Neural cell (in vitro differentiated cells): ENCODE results near the gene OR1F1. TPM values are rescaled to one million over a fixed set of nuclear protein-coding genes. Genes with fewer than 3 reads are reported as not detected.

Source experiments
- H2AFZ ChIP-seq: fragments of 200-600, 300-800 bp; sonication (generic), shearing (Covaris generic); 2 replicates; pipeline ENCODE4 v1.6.0; 2014; ENCODE audit warnings: low read depth, mild to moderate bottlenecking, antibody characterized with exemption, low read length, moderate library complexity
- H3F3A ChIP-seq: fragments of 200-600 bp; shearing (Covaris generic); 2 replicates; pipeline ENCODE4 v1.6.1; 2016; ENCODE audit warnings: mild to moderate bottlenecking, moderate library complexity, mixed read lengths, antibody characterized with exemption, low read length; ENCODE audit not compliant: insufficient read depth, poor library complexity, severe bottlenecking
- H3K27ac ChIP-seq: fragments of 200-600, 300-800 bp; sonication (generic), shearing (Covaris generic); 2 replicates; pipeline ENCODE4 v1.5.1; 2014; ENCODE audit warnings: mild to moderate bottlenecking, low read length, moderate library complexity
- H3K27me3 ChIP-seq: fragments of 300-800, 200-600 bp; sonication (generic), shearing (Covaris generic); 2 replicates; pipeline ENCODE4 v1.6.0; 2014; ENCODE audit warnings: mild to moderate bottlenecking, low read depth, low read length, moderate library complexity; ENCODE audit not compliant: insufficient read depth
- H3K36me3 ChIP-seq: fragments of 300-800, 200-600 bp; sonication (generic), shearing (Covaris generic); 2 replicates; pipeline ENCODE4 v1.5.1; 2014; ENCODE audit warnings: mild to moderate bottlenecking, antibody characterized with exemption, low read length, moderate library complexity; ENCODE audit not compliant: insufficient read depth
- H3K4me2 ChIP-seq: fragments of 300-800, 200-600 bp; sonication (generic), shearing (Covaris generic); 2 replicates; pipeline ENCODE4 v1.6.0; 2014; ENCODE audit warnings: mild to moderate bottlenecking, low read length
- H3K4me3 ChIP-seq: fragments of 300-800, 200-600 bp; sonication (generic), shearing (Covaris generic); 2 replicates; pipeline ENCODE4 v1.5.1; 2014; ENCODE audit warnings: mild to moderate bottlenecking, low read length, moderate library complexity
- H3K79me2 ChIP-seq: fragments of 200-600 bp; shearing (Covaris generic); replicated peaks from 2 replicates; pipeline ENCODE4 v1.6.0; 2014; ENCODE audit warnings: mild to moderate bottlenecking, low read length, moderate library complexity; ENCODE audit not compliant: insufficient read depth
- H3K9ac ChIP-seq: fragments of 300-800, 200-600 bp; sonication (generic), shearing (Covaris generic); 2 replicates; pipeline ENCODE4 v1.6.1; 2016; ENCODE audit warnings: mild to moderate bottlenecking, low read length, mixed read lengths
- H3K9me2 ChIP-seq: fragments of 200-600 bp; shearing (Covaris generic); 2 replicates; pipeline ENCODE4 v1.6.1; 2016; ENCODE audit warnings: mild to moderate bottlenecking, low read length, mixed read lengths; ENCODE audit not compliant: insufficient read depth
- H3K9me3 ChIP-seq: fragments of 200-600, 300-800 bp; sonication (generic), shearing (Covaris generic); 2 replicates; pipeline ENCODE4 v1.6.1; 2016; ENCODE audit warnings: mild to moderate bottlenecking, mixed run types, low read length, moderate library complexity, mixed read lengths
- H4K20me1 ChIP-seq: fragments of 200-600 bp; shearing (Covaris generic); 2 replicates; pipeline ENCODE4 v1.6.1; 2016; ENCODE audit warnings: mild to moderate bottlenecking, mixed run types; ENCODE audit not compliant: insufficient read depth
- EP300 ChIP-seq: fragments of 450-650 bp; conservative IDR thresholded peaks from 2 replicates; pipeline ENCODE4 v1.6.1; 2014; ENCODE audit warnings: antibody characterized with exemption, mild to moderate bottlenecking, moderate library complexity; ENCODE audit not compliant: poor library complexity, severe bottlenecking
- EZH2 ChIP-seq: fragments of 200-600, 300-800 bp; shearing (Covaris generic), sonication (generic); IDR thresholded peaks from 2 replicates; pipeline ENCODE4 v1.6.1; 2014; ENCODE audit warnings: antibody characterized with exemption, low read length, borderline replicate concordance, mild to moderate bottlenecking; ENCODE audit not compliant: insufficient read depth, poor library complexity, severe bottlenecking
- MXI1 ChIP-seq: fragments of 450-650 bp; conservative IDR thresholded peaks from 2 replicates; pipeline ENCODE4 v1.6.1; 2014; ENCODE audit warnings: antibody characterized with exemption, mild to moderate bottlenecking; ENCODE audit not compliant: poor library complexity, severe bottlenecking
- POLR2AphosphoS5 ChIP-seq: IDR thresholded peaks from 2 replicates; pipeline ENCODE4 v1.6.1; 2012
- RAD21 ChIP-seq: fragments of 450-650 bp; conservative IDR thresholded peaks from 2 replicates; pipeline ENCODE4 v1.6.1; 2014; ENCODE audit warnings: antibody characterized with exemption, mild to moderate bottlenecking, moderate library complexity
- SMC3 ChIP-seq: fragments of 450-650 bp; conservative IDR thresholded peaks from 2 replicates; pipeline ENCODE4 v1.6.1; 2014; ENCODE audit warnings: antibody characterized with exemption, mild to moderate bottlenecking, moderate library complexity; ENCODE audit not compliant: poor library complexity
- TAF1 ChIP-seq: IDR thresholded peaks from 2 replicates; pipeline ENCODE4 v1.6.1; 2012; ENCODE audit warnings: low read depth
- polyA plus RNA-seq: library from polyadenylated mRNA; depleted of rRNA; stranded (reverse); fragments of >200 nt; gene quantifications from 2 replicates; pipeline ENCODE4 v1.2.3, GENCODE V29; 2014
- TF ChIP-seq, protein P1 (sequence below): fragments of 450-650 bp; IDR thresholded peaks from 2 replicates; pipeline ENCODE4 v1.5.1; 2014; ENCODE audit warnings: antibody characterized with exemption, mild to moderate bottlenecking, moderate library complexity; ENCODE audit not compliant: poor library complexity, severe bottlenecking
- TF ChIP-seq, protein P2 (sequence below): IDR thresholded peaks from 2 replicates; pipeline ENCODE4 v1.6.1; 2012; ENCODE audit warnings: borderline replicate concordance

Gene OR1F1
- polyA plus RNA-seq, 1 donor from 2014 or later: 2.5 TPM

DNA sequence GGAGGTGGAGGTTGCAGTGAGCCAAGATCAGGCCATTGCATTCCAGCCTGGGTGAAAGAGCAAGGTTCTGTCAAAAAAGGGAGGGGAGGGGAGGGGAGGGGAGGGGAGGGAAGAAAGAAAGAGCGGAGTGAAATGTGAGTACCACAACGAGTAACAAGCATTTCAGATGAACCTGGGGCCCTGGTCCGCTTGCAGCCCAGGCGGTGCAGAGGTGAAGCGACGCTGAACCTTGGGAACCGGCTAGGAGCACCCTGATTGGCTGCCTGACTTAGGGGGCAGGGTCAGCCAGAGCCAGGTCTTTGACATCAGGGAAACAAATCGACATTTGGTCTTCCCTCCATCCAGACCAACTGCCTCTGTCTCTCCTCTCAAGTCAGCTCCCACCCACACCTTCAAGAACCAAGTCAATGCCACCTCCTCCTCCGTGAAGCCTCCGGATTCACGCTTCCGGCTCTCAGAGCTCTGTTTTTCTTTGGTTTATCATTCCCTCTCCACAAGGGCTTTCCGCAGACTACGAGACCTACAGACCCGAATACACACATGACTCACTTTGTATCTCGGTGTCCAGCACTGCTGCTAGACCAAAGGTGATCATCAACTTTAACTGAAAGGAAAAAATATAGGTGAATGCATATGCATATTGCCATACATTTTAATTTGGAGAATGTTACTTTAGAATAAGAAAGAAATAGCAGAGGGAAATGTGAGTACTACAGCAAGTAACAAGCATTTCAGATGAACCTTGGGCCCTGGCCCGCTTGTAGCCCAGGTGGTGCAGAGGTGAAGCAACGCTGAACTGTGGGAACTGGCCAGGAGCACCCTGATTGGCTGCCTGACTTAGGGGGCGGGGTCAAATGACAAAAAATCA is 19.3 kb downstream of the OR1F1 start:
- H3K9me2 ChIP-seq: no peaks in the 10 kb centered on the region
- no peak overlapping the region for H3K27ac ChIP-seq
- no peaks in the 10 kb centered on the region for H3K36me3 ChIP-seq
- no peak overlapping the region for H3K4me2 ChIP-seq
- TF ChIP-seq EP300 (no peak), POLR2AphosphoS5 (no peak)
- H3K9ac ChIP-seq: no peak overlapping the region
- H2AFZ ChIP-seq: no peak overlapping the region
- no peaks in the 10 kb centered on the region for H3K79me2 ChIP-seq
- no peaks in the 10 kb centered on the region for H4K20me1 ChIP-seq
- no peaks in the 10 kb centered on the region for H3K9me3 ChIP-seq
- H3F3A ChIP-seq: no peaks in the 10 kb centered on the region
- peaks cover under 1% of the 10 kb centered on the region for H3K27me3 ChIP-seq
- no peak overlapping the region for H3K4me3 ChIP-seq

DNA sequence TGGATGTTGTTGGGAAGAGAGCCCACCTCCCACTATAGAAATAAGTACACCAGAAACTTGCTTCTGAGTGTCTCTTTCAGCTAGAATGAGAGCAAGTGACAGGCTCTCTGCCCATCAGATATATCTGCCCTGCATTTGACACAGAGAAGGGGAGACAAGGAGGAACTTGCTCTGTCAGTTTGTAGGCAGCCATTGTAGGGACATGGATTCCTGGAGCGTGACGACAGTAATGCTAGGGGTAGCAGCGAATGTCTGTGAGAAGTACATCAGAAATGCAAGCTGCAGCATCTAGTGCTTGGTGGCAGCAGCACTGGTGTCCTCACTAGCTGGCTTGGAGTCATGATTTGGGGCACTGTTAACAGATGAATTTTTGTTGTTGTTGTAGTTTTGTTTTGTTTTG is 24.0 kb downstream of the OR1F1 start:
- no peak overlapping the region for H3K27ac ChIP-seq
- TF ChIP-seq MXI1 (no peak), EP300 (no peak), EZH2 (no peak), SMC3 (no peak)
- TF ChIP-seq, protein P1, sequence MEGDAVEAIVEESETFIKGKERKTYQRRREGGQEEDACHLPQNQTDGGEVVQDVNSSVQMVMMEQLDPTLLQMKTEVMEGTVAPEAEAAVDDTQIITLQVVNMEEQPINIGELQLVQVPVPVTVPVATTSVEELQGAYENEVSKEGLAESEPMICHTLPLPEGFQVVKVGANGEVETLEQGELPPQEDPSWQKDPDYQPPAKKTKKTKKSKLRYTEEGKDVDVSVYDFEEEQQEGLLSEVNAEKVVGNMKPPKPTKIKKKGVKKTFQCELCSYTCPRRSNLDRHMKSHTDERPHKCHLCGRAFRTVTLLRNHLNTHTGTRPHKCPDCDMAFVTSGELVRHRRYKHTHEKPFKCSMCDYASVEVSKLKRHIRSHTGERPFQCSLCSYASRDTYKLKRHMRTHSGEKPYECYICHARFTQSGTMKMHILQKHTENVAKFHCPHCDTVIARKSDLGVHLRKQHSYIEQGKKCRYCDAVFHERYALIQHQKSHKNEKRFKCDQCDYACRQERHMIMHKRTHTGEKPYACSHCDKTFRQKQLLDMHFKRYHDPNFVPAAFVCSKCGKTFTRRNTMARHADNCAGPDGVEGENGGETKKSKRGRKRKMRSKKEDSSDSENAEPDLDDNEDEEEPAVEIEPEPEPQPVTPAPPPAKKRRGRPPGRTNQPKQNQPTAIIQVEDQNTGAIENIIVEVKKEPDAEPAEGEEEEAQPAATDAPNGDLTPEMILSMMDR: no peak

DNA sequence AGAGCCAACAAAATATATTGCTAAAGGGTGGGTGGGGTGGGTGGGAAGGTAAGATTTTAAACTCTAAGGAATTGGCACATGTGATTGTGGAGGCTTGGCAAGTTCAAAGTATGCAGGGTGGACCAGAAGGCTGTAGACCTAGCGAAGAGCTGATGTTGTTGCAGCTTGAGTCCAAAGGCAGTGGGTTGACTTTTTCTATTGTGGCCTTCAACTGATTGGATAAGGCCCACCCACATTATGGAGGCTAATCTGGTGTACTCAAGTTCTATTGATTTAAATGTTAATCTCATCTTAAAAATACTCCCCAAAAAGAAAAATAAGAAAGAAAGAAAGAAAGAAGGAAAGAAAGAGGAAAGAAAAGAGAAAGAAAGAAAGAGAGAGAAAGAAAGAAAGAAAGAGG is 24.6 kb downstream of the OR1F1 start:
- H3K4me2 ChIP-seq: no peak overlapping the region
- H3K36me3 ChIP-seq: no peaks in the 10 kb centered on the region
- no peak overlapping the region for H2AFZ ChIP-seq
- TF ChIP-seq POLR2AphosphoS5: no peak
- TF ChIP-seq EP300: no peak
- TF ChIP-seq, protein P2, sequence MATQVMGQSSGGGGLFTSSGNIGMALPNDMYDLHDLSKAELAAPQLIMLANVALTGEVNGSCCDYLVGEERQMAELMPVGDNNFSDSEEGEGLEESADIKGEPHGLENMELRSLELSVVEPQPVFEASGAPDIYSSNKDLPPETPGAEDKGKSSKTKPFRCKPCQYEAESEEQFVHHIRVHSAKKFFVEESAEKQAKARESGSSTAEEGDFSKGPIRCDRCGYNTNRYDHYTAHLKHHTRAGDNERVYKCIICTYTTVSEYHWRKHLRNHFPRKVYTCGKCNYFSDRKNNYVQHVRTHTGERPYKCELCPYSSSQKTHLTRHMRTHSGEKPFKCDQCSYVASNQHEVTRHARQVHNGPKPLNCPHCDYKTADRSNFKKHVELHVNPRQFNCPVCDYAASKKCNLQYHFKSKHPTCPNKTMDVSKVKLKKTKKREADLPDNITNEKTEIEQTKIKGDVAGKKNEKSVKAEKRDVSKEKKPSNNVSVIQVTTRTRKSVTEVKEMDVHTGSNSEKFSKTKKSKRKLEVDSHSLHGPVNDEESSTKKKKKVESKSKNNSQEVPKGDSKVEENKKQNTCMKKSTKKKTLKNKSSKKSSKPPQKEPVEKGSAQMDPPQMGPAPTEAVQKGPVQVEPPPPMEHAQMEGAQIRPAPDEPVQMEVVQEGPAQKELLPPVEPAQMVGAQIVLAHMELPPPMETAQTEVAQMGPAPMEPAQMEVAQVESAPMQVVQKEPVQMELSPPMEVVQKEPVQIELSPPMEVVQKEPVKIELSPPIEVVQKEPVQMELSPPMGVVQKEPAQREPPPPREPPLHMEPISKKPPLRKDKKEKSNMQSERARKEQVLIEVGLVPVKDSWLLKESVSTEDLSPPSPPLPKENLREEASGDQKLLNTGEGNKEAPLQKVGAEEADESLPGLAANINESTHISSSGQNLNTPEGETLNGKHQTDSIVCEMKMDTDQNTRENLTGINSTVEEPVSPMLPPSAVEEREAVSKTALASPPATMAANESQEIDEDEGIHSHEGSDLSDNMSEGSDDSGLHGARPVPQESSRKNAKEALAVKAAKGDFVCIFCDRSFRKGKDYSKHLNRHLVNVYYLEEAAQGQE: no peak
- no peak for TF ChIP-seq TAF1
- no peak for TF ChIP-seq RAD21
- TF ChIP-seq, protein P1: no peak
- TF ChIP-seq SMC3: no peak
- no peak for TF ChIP-seq MXI1
- TF ChIP-seq EZH2: no peak
- H3K27ac ChIP-seq: no peak overlapping the region
- no peaks in the 10 kb centered on the region for H3F3A ChIP-seq
- no peaks in the 10 kb centered on the region for H3K27me3 ChIP-seq
- H3K4me3 ChIP-seq: no peak overlapping the region
- no peaks in the 10 kb centered on the region for H3K79me2 ChIP-seq
- H4K20me1 ChIP-seq: no peaks in the 10 kb centered on the region
- no peaks in the 10 kb centered on the region for H3K9me3 ChIP-seq
- H3K9me2 ChIP-seq: no peaks in the 10 kb centered on the region
- H3K9ac ChIP-seq: no peak overlapping the region

More for the DNA sequence above, 24.0 kb downstream of the OR1F1 start:
- Histone ChIP-seq H3K79me2 (no peaks in the 10 kb centered on the region), H3F3A (no peaks in the 10 kb centered on the region), H3K9me3 (no peaks in the 10 kb centered on the region), H3K9me2 (no peaks in the 10 kb centered on the region), H3K4me2 (no peak overlapping the region), H3K27me3 (no peaks in the 10 kb centered on the region), H3K4me3 (no peak overlapping the region), H2AFZ (no peak overlapping the region), H3K36me3 (no peaks in the 10 kb centered on the region), H4K20me1 (no peaks in the 10 kb centered on the region), H3K9ac (no peak overlapping the region)
